Endometrial microvascular endothelial cells (primary cell): ENCODE results near the gene ASIC2. TPM values are rescaled to one million over a fixed set of nuclear protein-coding genes. Genes with fewer than 3 reads are reported as not detected.
"Not testable (repeated sequence)": the region's sequence is repeated elsewhere in the genome, so short reads cannot be mapped to it uniquely, and the experiment has no call there.

Experiments
- in situ Hi-C: cut with HindIII; loops from 2 replicates; pipeline ENCODE4 v1.10.0; 2017; ENCODE audit warnings: low sequenced_read_pairs, low pct_unique_long_range_greater_than_20kb; ENCODE audit errors: inconsistent ontology term
- total RNA-seq: library from RNA; depleted of rRNA; stranded (reverse); fragments of >200 nt; gene quantifications from one replicate; pipeline ENCODE4 v1.2.3, GENCODE V29; 2015; ENCODE audit errors: inconsistent ontology term

ASIC2 gene
- total RNA-seq, 1 donor from 2014 or later, result not detected

DNA sequence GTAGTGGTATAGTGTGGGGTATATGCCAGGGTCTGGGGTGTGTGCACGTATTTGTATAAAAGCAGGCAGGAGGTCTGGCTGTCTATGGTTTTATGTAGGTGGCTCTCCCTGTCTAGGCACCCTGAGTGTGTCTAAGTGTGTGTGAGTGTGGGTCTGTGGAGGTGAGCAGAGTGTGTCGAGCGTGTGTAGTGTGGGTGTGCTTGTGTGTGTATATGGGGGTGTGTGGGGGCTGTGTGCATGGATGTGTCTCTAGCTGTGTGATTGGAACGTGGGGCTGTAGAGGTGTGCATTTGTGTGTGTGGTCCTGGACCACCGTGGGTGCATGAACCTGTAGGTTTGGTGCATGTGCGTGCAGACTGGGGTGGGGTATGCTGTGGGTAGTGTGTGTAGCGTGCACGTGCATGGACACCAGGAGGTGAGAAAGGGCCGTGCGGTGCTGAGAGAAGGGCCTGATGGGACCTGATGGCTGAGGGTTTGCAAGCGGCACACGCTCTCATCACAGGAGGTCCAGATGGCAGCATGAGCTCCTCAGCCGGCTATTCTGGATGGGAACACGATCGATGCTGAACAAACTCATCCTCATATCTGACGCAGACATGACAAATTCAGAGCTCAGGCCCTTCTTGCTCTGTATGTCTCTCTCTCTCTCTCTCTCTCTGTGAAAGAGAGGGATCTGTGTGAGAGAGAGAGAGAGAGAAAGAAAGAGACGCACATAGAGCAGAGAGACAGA lies 273.8 kb downstream of the ASIC2 start:
- in situ Hi-C loops, result no loop called here

DNA sequence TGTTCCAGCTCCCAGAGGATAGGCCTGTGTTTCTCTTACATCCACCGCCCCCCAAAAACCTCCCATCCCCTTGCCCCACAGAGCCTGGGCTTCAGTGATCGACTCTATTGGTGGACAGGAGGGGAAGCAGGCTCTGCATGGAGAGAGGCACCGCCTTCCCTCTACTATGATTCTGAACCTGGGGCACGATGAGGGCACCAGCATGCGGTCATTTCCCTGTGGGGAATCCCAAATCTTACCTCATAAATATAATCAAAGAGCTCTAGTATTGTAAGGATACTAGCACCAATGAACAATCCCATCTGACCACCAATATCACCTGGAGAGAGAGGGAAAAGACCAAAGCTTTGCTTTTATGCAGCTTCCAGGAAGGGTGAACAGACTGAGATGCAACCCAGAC lies 275.7 kb downstream of the ASIC2 start:
- in situ Hi-C loops, result no loop called here

- in situ Hi-C loops, result no loop called here
Measured at GRCh38 chr17:33016920-33017319, 276.2 kb downstream of the ASIC2 start.

- in situ Hi-C loops, result no loop called here
Measured at GRCh38 chr17:33015716-33016346, 277.3 kb downstream of the ASIC2 start.

- in situ Hi-C loops, result no loop called here
Measured at GRCh38 chr17:33014751-33015150, 278.3 kb downstream of the ASIC2 start.

- in situ Hi-C loops, result no loop called here
Measured at GRCh38 chr17:33013596-33014375, 279.3 kb downstream of the ASIC2 start.

DNA sequence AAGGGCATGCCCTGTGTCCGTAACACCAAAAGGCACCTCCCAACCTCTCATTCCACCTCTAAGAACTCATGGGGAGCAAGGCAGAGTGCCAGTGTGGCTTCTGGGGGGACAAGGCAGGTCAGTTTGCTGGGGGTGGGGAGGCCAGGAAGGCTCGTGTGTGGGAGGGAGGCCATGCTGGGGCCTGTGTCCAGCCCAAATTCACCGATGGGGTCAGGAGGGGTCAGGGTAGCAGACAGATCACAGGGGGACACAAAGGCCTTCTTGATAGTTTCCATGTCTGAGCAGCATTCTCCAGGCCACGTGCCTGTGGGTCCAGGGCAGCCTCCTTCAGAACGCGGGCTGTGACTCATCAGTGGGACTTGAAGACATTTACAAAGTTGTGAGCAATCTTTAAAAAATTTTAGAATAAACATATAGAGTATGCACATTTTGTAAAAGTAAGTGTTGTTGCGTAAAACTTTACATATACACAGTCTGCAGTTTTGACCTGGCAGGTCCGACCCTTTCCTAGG lies 280.5 kb downstream of the ASIC2 start:
- in situ Hi-C loops, result no loop called here

GRCh38 chr17:33009636-33010035 lies 283.5 kb downstream of the ASIC2 start:
- in situ Hi-C loops, result no loop called here

DNA sequence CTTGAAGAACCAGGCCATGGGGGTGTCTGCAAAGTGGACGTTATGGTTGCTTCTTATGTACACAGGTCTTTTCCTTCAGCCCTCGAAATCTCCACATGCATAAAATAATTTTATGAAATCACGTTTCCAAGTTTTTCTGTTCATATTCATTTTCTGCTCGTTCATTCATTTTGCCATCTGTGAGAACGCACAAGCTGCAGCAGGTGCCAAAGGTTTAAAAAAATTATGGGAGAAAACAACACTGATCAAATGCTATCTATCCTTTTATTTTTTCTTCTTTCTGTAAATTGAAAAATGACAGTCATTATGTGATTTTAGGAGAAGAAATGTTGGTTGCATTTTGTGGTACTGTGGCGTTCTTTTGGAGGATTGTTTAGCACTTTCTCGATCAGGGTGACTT lies 285.9 kb downstream of the ASIC2 start:
- in situ Hi-C loops, result no loop called here

DNA sequence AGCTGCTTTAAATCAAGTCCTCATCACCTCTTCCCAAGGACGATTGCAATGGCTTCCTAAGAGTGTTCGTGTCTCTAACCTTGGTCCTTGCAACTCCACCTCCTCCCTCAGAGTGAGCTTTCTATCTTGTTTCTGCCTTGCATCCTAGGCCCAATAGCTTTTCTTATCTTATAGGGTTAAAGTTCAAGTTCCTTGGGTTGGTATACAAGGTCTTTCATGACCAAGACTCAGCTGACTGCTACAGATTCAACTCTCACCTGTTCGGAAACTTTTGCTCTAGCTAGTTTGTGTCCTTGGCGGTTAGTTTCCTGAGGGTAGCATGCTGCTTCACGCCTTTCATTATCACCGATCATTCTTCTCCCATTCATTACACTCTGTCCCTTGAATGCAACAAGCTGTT lies 290.8 kb downstream of the ASIC2 start:
- in situ Hi-C loops, result no loop called here

GRCh38 chr17:32998887-32999228 lies 294.2 kb downstream of the ASIC2 start:
- in situ Hi-C loops, result no loop called here

DNA sequence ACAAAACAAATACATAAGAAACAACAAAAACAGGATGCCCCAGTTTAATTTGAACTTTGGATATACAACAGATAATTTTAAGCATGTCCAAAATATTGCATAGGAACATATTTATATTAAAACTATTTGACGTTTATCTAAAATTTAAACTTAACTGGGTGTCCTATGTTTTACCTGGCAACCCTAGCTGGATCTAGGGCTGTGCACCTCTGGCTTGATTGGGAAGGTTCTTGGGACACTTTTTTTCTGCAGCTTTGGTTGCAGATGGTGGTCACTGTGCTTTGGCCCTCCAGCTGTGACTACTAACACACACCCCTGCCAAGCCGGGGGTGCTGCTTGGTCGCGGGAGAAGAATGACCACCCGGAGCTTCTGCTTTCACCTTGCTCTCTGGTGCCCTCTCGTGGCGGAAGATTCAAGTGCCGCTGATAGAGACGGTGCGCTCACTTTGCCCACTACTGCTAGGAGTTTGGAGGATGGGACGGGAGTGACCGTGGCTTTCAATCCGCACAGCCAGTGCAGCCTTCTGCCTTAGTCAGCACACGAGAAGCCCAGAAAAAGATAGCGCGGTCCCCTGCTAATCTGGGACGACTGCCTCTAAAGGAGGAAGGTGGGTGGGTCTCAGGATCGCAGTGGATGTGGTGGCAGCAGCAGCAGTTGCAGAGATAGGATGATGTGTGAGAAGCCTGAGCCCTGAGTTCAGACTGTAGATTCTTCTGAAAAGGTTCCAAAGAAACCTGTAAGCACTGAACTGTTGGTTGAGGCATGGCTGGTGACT lies 294.8 kb downstream of the ASIC2 start:
- in situ Hi-C loops, result no loop called here

DNA sequence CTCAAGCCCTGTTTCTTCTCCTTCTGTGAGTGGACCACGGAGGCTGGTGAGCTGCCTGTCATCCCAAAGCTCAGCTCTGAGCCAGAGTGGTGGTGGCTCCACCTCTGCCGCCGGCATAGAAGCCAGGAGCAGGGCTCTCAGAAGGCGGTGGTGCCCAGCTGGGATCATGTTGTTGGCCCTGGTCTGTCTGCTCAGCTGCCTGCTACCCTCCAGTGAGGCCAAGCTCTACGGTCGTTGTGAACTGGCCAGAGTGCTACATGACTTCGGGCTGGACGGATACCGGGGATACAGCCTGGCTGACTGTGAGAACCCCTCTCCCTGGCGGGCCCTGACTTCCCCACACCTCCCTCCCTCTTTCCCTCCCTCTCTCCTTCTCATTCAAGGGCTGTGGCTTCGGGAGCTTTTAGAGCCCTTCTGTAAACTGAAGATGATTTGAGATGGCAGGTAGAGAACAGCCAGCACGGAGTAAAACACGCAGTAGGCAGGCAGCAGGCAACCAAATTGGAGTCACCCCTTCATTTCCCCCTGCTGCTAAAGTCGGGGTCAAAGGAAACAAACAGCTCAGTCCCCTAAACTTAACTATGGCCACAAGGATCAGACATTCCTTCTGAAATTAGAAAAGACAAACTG lies 297.6 kb downstream of the ASIC2 start:
- in situ Hi-C loops, result no loop called here

GRCh38 chr17:32993977-32994376 lies 299.1 kb downstream of the ASIC2 start:
- in situ Hi-C loops, result no loop called here

- in situ Hi-C loops, result no loop called here
Measured at GRCh38 chr17:32992321-32993033, 300.6 kb downstream of the ASIC2 start.

- in situ Hi-C loops, result no loop called here
Measured at GRCh38 chr17:32988481-32989101, 304.5 kb downstream of the ASIC2 start.

DNA sequence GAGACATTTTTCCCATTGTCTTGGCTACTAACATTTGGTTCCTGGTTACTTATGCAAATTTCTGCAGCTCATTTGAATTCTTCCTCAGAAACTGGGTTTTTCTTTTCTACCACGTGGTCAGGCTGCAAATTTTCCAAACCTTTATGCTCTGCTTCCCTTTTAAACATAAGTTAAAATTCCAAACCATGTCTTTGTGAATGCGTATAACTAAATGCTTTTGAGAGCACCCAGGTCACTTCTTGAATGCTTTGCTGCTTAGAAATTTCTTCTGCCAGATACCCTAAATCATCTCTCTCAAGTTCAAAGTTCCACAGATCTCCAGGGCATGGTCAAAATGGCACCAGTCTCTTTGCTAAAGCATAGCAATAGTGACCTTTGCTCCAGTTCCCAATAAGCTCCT lies 305.2 kb downstream of the ASIC2 start:
- in situ Hi-C loops, result not testable (repeated sequence)

DNA sequence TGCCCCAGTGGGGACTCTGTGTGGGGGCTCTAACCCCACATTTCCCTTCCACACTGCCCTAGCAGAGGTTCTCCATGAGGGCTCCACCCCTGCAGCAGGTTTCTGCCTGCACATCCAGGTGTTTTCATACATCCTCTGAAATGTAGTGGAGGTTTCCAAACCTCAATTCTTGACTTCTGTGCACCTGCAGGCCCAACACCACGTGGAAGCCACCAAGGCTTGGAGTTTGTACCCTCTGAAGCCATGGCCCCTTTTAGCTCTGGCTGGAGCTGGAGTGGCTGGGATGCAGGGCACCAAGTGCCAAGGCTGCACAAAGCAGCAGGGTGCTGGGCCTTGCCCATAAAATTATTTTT lies 305.7 kb downstream of the ASIC2 start:
- in situ Hi-C loops, result not testable (repeated sequence)
